ENCODE results near the gene MOG. TPM values are rescaled to one million over a fixed set of nuclear protein-coding genes. Genes with fewer than 3 reads are reported as not detected.

The MOG gene
- total RNA-seq, 1 experiment from 2014 or later = 0.55 TPM

DNA sequence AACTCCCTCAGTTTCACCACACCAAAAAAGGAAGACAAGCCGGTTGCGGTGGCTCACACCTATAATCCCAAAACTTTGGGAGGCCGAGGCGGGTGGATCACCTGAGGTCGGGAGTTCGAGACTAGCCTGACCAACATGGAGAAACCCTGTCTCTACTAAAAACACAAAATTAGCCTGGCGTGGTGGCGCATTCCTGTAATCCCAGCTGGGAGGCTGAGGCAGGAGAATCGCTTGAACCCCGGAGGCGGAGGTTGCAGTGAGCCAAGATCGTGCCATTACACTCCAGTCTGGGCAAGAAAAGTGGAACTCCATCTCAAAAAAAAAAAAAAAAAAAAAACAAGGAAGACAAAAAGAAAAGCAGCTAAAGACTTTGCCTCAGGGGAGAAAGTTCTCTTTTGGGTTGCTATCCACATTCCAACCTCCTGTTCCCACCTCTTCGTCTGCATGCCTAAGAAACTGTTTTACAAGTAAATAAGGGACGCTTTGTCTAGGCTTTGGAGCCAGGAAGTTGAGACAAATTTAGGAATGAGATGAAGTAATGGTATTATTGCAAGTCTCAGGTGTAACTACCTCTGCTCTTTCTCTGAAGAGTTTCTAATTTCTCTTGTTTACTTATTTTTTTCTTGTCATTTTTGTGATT lies 4.7 kb downstream of the MOG start (continued):
- TF ChIP-seq, protein P1, sequence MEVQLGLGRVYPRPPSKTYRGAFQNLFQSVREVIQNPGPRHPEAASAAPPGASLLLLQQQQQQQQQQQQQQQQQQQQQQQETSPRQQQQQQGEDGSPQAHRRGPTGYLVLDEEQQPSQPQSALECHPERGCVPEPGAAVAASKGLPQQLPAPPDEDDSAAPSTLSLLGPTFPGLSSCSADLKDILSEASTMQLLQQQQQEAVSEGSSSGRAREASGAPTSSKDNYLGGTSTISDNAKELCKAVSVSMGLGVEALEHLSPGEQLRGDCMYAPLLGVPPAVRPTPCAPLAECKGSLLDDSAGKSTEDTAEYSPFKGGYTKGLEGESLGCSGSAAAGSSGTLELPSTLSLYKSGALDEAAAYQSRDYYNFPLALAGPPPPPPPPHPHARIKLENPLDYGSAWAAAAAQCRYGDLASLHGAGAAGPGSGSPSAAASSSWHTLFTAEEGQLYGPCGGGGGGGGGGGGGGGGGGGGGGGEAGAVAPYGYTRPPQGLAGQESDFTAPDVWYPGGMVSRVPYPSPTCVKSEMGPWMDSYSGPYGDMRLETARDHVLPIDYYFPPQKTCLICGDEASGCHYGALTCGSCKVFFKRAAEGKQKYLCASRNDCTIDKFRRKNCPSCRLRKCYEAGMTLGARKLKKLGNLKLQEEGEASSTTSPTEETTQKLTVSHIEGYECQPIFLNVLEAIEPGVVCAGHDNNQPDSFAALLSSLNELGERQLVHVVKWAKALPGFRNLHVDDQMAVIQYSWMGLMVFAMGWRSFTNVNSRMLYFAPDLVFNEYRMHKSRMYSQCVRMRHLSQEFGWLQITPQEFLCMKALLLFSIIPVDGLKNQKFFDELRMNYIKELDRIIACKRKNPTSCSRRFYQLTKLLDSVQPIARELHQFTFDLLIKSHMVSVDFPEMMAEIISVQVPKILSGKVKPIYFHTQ (CRISPR knock-in tag; IDR thresholded peaks at IDR 0.05) = 0 out of 2 replicates have a peak, but pooled peaks have one; percentile 66
- TF ChIP-seq ZNF423 (CRISPR knock-in tag; IDR thresholded peaks at IDR 0.05) (0 out of 2 replicates have a peak, but pooled peaks have one; percentile 22), ZNF396 (CRISPR knock-in tag; IDR thresholded peaks at IDR 0.05; ENCODE audit: borderline replicate concordance) (peak; percentile 54; the same call in 1 of the 2 replicates), ZSCAN18 (CRISPR knock-in tag; IDR thresholded peaks at IDR 0.05) (0 out of 2 replicates have a peak, but pooled peaks have one; percentile 57), ZNF671 (CRISPR knock-in tag; IDR thresholded peaks at IDR 0.05) (0 out of 2 replicates have a peak, but pooled peaks have one; percentile 52)

- H3K4me3 Mint-ChIP-seq = no peak overlapping the region
- H3K4me1 Mint-ChIP-seq = peaks cover 76% of the 10 kb centered on the region
- DNase-seq (ENCODE audit: low spot score) (no peak), ATAC-seq (no peak)
- peaks cover 6% of the 10 kb centered on the region for H3K27me3 Mint-ChIP-seq (ENCODE audit: low read depth)
- POLR2A ChIA-PET = interaction anchor here (0.7 to 1.2 kb wide), 2 partner anchors 15 to 31 kb away, joined by 3 read pairs; partner anchors contain the start of gene GABBR1
- CTCF ChIA-PET = interaction anchor here (1.0 to 8.8 kb wide), 4 partner anchors 12 to 36 kb away, joined by 3 to 192 read pairs (median 5); no protein-coding TSS in a partner anchor
- H3K27ac Mint-ChIP-seq = peak overlapping the region; percentile 94
- TF ChIP-seq ATF1 (CRISPR knock-in tag; IDR thresholded peaks at IDR 0.05) (no peak), ZNF317 (CRISPR knock-in tag; IDR thresholded peaks at IDR 0.05; ENCODE audit: borderline replicate concordance, low read depth) (no peak), USF1 (CRISPR knock-in tag; IDR thresholded peaks at IDR 0.05) (no peak), ZNF396 (CRISPR knock-in tag; IDR thresholded peaks at IDR 0.05; ENCODE audit: borderline replicate concordance) (no peak), E2F4 (CRISPR knock-in tag; IDR thresholded peaks at IDR 0.05; ENCODE audit: borderline replicate concordance, low read depth) (no peak), EMX1 (CRISPR knock-in tag; IDR thresholded peaks at IDR 0.05) (no peak)
- no peaks in the 10 kb centered on the region for H3K36me3 Mint-ChIP-seq
- no peaks in the 10 kb centered on the region for H3K9me3 Mint-ChIP-seq
These were observed 6.6 kb downstream of the MOG start for GRCh38 chr6:29663300-29664042.

GRCh38 chr6:29665942-29666825 lies 9.3 kb downstream of the MOG start:
- Mint-ChIP-seq H3K27ac (peak overlapping the region; percentile 99), H3K4me1 (peaks cover 73% of the 10 kb centered on the region), H3K27me3 (ENCODE audit: low read depth) (peaks cover 23% of the 10 kb centered on the region), H3K4me3 (peak overlapping the region; percentile 14), H3K36me3 (no peaks in the 10 kb centered on the region), H3K9me3 (no peaks in the 10 kb centered on the region)
- POLR2A ChIA-PET = interaction anchor here (1.7 to 2.4 kb wide), 3 partner anchors 9 to 33 kb away, joined by 6 to 14 read pairs (median 6); partner anchors contain the start of gene GABBR1
- no peak for DNase-seq (ENCODE audit: low spot score)
- CTCF ChIA-PET = interaction anchor here (0.5 to 2.9 kb wide), 12 partner anchors 12 to 169 kb away, joined by 3 to 107 read pairs (median 10); partner anchors contain the start of genes GABBR1 and ZFP57
- ATAC-seq = peak; percentile 13
- 0 out of 2 replicates have a peak, but pooled peaks have one; percentile 5 for TF ChIP-seq MAX (CRISPR knock-in tag; IDR thresholded peaks at IDR 0.05)
- no peak for TF ChIP-seq GRHL2 (CRISPR knock-in tag; IDR thresholded peaks at IDR 0.05; ENCODE audit: insufficient replicate concordance, severe bottlenecking)
- 0 out of 2 replicates have a peak, but pooled peaks have one; percentile 66 for TF ChIP-seq GTF2I (CRISPR knock-in tag; conservative IDR thresholded peaks at IDR 0.05)
- peak; percentile 79 for TF ChIP-seq ZNF121 (CRISPR knock-in tag; IDR thresholded peaks at IDR 0.05)
- no peak for TF ChIP-seq E2F4 (CRISPR knock-in tag; IDR thresholded peaks at IDR 0.05; ENCODE audit: borderline replicate concordance, low read depth)
- TF ChIP-seq, protein P2, sequence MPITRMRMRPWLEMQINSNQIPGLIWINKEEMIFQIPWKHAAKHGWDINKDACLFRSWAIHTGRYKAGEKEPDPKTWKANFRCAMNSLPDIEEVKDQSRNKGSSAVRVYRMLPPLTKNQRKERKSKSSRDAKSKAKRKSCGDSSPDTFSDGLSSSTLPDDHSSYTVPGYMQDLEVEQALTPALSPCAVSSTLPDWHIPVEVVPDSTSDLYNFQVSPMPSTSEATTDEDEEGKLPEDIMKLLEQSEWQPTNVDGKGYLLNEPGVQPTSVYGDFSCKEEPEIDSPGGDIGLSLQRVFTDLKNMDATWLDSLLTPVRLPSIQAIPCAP (CRISPR knock-in tag; IDR thresholded peaks at IDR 0.05) = no peak
- TF ChIP-seq SP1 (CRISPR knock-in tag; conservative IDR thresholded peaks at IDR 0.05) = no peak
